COLO668 (cell line): ENCODE measurements around the gene ADGRG3.
"Not testable (repeated sequence)": the region's sequence is repeated elsewhere in the genome, so short reads cannot be mapped to it uniquely, and the experiment has no call there.

ENCODE experiments used
- DNase-seq: peaks from one replicate; lab custom pipeline; 2025; ENCODE audit not compliant: unreplicated experiment; lab: John Stamatoyannopoulos, UW

Gene ADGRG3

GRCh38 chr16:57661936-57662906 lies 5.9 kb upstream of the ADGRG3 start:
- DNase-seq: no peak

DNA sequence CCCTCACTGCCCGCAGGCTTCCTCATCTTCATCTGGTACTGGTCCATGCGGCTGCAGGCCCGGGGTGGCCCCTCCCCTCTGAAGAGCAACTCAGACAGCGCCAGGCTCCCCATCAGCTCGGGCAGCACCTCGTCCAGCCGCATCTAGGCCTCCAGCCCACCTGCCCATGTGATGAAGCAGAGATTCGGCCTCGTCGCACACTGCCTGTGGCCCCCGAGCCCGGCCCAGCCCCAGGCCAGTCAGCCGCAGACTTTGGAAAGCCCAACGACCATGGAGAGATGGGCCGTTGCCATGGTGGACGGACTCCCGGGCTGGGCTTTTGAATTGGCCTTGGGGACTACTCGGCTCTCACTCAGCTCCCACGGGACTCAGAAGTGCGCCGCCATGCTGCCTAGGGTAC lies 4.7 kb upstream of the ADGRG3 start:
- DNase-seq: no peak

DNA sequence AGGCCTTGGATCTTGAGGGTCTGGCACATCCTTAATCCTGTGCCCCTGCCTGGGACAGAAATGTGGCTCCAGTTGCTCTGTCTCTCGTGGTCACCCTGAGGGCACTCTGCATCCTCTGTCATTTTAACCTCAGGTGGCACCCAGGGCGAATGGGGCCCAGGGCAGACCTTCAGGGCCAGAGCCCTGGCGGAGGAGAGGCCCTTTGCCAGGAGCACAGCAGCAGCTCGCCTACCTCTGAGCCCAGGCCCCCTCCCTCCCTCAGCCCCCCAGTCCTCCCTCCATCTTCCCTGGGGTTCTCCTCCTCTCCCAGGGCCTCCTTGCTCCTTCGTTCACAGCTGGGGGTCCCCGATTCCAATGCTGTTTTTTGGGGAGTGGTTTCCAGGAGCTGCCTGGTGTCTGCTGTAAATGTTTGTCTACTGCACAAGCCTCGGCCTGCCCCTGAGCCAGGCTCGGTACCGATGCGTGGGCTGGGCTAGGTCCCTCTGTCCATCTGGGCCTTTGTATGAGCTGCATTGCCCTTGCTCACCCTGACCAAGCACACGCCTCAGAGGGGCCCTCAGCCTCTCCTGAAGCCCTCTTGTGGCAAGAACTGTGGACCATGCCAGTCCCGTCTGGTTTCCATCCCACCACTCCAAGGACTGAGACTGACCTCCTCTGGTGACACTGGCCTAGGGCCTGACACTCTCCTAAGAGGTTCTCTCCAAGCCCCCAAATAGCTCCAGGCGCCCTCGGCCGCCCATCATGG lies 4.0 kb upstream of the ADGRG3 start:
- no peak for DNase-seq

GRCh38 chr16:57664662-57665025 lies 3.5 kb upstream of the ADGRG3 start:
- DNase-seq: no peak

DNA sequence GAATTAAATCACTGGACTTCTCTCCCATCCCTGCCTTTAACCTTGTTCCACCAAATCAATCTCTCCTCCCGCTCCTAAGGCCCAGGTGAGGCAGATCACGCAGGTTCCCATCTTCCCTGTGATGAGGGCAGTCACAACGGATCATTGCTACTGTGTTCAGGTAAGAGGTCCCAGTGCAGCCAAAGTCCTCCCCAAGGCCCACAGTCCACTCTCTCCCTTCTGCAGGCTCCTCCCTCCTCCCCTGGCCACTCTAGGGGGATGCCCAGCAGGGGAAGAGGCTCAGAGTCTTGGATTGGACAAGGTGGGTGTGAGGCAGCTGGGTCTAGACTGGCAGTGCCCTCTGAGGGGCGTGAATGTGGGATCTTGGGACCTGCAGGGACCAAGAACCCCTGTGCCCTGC lies 2.6 kb upstream of the ADGRG3 start:
- no peak for DNase-seq

- DNase-seq: no peak
Observed at GRCh38 chr16:57666353-57667047, 1.6 kb upstream of the ADGRG3 start.

- no peak for DNase-seq
Observed at GRCh38 chr16:57667048-57667525, 1.0 kb upstream of the ADGRG3 start.

- peak; percentile 13 for DNase-seq
Observed at GRCh38 chr16:57667526-57668262, 412 bp upstream of the ADGRG3 start.

DNA sequence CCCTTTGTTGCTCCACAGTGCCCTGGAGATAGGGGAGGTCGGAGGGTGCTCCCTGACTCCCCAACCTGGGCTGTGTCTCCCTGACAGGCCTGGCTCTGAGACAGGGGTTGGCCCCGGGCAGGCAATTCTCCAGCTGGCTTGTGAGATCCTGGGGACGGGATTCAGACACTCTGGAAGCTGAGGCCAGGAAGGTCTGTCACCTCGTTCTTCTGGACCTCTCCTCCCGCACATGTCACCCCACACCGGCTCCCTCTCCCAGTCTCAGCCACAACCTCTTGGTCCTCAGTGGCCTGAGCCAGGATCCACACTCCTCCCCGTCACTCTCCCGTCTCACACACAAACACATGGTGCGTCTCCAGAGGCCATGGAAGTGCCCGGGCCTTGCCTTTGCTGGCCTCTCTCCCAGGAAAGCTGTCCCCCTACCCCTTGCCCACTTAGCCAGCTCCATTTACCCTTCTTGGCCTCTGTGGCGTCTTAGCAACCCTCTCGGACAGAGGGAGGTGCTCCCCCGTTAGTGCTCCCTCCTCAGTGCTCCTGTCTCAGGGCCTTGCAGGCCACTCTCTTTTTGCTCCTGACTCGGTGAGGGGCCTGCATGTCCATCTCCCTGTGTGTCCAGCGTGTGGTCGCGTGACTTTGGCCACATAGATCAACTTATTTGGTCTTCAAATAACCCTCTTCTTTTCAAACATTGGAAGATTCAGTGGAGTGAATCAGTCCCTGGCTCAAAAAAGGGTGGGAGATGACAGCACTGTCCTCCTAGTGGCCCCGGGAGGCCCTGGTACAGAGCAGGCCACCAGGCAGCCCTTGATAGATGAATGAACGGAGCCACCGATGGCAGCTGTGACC lies 747 bp downstream of the ADGRG3 start:
- DNase-seq: no peak

- DNase-seq: peak; percentile 42
Observed at GRCh38 chr16:57669476-57670162, 1.5 kb downstream of the ADGRG3 start.

- no peak for DNase-seq
Observed at GRCh38 chr16:57670196-57670595, 2.1 kb downstream of the ADGRG3 start.

DNA sequence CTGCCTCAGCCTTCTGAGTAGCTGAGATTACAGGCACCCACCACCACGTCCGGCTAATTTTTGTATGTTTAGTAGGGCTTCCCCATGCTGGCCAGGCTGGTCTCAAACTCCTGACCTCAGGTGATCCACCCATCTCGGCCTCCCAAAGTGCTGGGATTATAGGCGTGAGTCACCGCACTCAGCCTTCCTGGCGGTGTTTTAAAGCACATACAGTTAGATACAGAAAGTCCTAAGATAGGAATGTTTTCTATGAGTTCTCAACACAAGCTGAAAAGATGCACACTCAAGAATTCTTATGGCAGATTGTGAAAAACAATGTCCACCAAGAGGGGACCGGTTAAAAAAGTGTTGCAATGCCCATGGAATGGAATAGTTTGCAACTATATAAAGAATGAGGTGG lies 3.3 kb downstream of the ADGRG3 start:
- not testable (repeated sequence) for DNase-seq

- no peak for DNase-seq
Observed at GRCh38 chr16:57672416-57672815, 4.3 kb downstream of the ADGRG3 start.

GRCh38 chr16:57672824-57673223 lies 4.7 kb downstream of the ADGRG3 start:
- no peak for DNase-seq

GRCh38 chr16:57675741-57676551 lies 7.8 kb downstream of the ADGRG3 start:
- peak; percentile 8 for DNase-seq

DNA sequence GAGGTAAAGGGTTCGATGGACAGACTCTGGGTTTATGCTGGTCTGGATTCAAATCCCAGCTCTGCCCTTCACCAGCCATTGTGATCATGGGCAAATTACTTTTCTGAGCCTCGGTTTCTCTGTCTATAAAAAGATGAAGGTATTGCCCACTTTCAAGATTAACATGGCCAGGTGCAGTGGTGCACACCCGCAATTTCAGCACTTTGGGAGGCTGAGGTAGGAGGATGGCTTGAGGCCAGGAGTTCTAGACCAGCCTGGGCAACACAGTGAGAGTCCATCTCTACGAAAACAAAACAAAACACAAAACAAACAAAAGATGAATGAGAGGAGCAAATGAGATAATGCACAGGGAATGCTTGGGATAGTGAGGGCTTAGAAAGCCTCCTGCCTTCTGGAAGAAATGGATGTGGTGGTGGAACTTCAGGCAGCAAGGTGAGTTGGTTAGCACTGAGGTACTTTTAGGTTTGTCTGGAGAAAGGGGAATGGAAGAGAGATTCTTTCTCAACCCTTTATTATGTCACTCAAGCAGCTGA lies 8.5 kb downstream of the ADGRG3 start:
- no peak for DNase-seq

GRCh38 chr16:57677622-57678369 lies 9.7 kb downstream of the ADGRG3 start:
- DNase-seq: peak; percentile 36
